DOHH2 (cell line): ENCODE measurements around the gene ISL2.

Source experiments
- CTCF ChIP-seq: fragments of 200-600 bp; sonication (generic); IDR thresholded peaks from one replicate; pipeline ENCODE4 v1.5.1; 2014; ENCODE audit warnings: antibody characterized with exemption, mild to moderate bottlenecking, low read depth, low read length; ENCODE audit not compliant: poor library complexity, severe bottlenecking
- EZH2phosphoT487 ChIP-seq: fragments of 200-600 bp; sonication (generic); IDR thresholded peaks from 2 replicates; pipeline ENCODE4 v1.6.1; 2017; ENCODE audit warnings: borderline replicate concordance, mild to moderate bottlenecking, antibody characterized with exemption, low read length, moderate library complexity, mixed read lengths

GRCh38 chr15:76299786-76300185 is 36.8 kb upstream of the ISL2 start:
- TF ChIP-seq CTCF (no peak), EZH2phosphoT487 (no peak)
